ENCODE data around the gene MTF1. TPM values are rescaled to one million over a fixed set of nuclear protein-coding genes. Genes with fewer than 3 reads are reported as not detected.

Gene MTF1
- total RNA-seq, 6 donors from 2014 or later: 5.2 to 27.4 (median 8.7) TPM

GRCh38 chr1:37846647-37847339 is 12.6 kb downstream of the MTF1 start:
- H3K4me1 ChIP-seq: peaks cover 35 to 51% (median 42%) of the 10 kb centered on the region in 4 donors
- H3K4me3 ChIP-seq: no peak overlapping the region
- peaks cover 0 to 10% (median 1%) of the 10 kb centered on the region in 4 donors for H3K36me3 ChIP-seq
- no peaks in the 10 kb centered on the region for H3K27me3 ChIP-seq
- ATAC-seq (ENCODE audit: low FRiP score in 2 of 2): peak in 1 of 2 donors; percentile 24
- TF ChIP-seq EP300 (IDR thresholded peaks at IDR 0.05) (no peak), CTCF (IDR thresholded peaks at IDR 0.05) (no peak), POLR2A (IDR thresholded peaks at IDR 0.05) (no peak), POLR2AphosphoS5 (IDR thresholded peaks at IDR 0.05) (no peak)
- no peak for DNase-seq
- no peaks in the 10 kb centered on the region for H3K9me3 ChIP-seq
- H3K27ac ChIP-seq: peak overlapping the region in 1 of 4 donors; percentile 74
- 63 to 64% methylated on average over 4 of the region's 4 CpGs for WGBS, 2 donors

GRCh38 chr1:37845786-37846185 is 13.6 kb downstream of the MTF1 start:
- H3K27ac ChIP-seq: peak overlapping the region in 1 of 4 donors; percentile 74
- DNase-seq (no peak), ATAC-seq (ENCODE audit: low FRiP score in 2 of 2) (peak in 1 of 2 donors; percentile 12)
- no peaks in the 10 kb centered on the region for H3K27me3 ChIP-seq
- TF ChIP-seq POLR2AphosphoS5 (IDR thresholded peaks at IDR 0.05) (no peak), CTCF (IDR thresholded peaks at IDR 0.05) (no peak), EP300 (IDR thresholded peaks at IDR 0.05) (no peak), POLR2A (IDR thresholded peaks at IDR 0.05) (no peak)
- no peak overlapping the region for H3K4me3 ChIP-seq
- WGBS, 2 donors: 50 to 53% methylated on average over 3 of the region's 3 CpGs
- peaks cover 0 to 15% (median 3%) of the 10 kb centered on the region in 4 donors for H3K36me3 ChIP-seq
- peaks cover 25 to 41% (median 34%) of the 10 kb centered on the region in 4 donors for H3K4me1 ChIP-seq
- H3K9me3 ChIP-seq: no peaks in the 10 kb centered on the region

GRCh38 chr1:37845049-37845646 is 14.2 kb downstream of the MTF1 start:
- peaks cover 0 to 17% (median 5%) of the 10 kb centered on the region in 4 donors for H3K36me3 ChIP-seq
- 90 to 92% methylated on average over 5 of the region's 5 CpGs for WGBS, 2 donors
- H3K4me3 ChIP-seq: no peak overlapping the region
- H3K27me3 ChIP-seq: no peaks in the 10 kb centered on the region
- peaks cover 18 to 36% (median 29%) of the 10 kb centered on the region in 4 donors for H3K4me1 ChIP-seq
- DNase-seq: no peak
- no peaks in the 10 kb centered on the region for H3K9me3 ChIP-seq
- no peak for ATAC-seq (ENCODE audit: low FRiP score in 2 of 2)
- peak overlapping the region in 1 of 4 donors; percentile 74 for H3K27ac ChIP-seq
- no peak for TF ChIP-seq EP300 (IDR thresholded peaks at IDR 0.05)
- TF ChIP-seq CTCF (IDR thresholded peaks at IDR 0.05): no peak
- TF ChIP-seq POLR2A (IDR thresholded peaks at IDR 0.05): no peak
- no peak for TF ChIP-seq POLR2AphosphoS5 (IDR thresholded peaks at IDR 0.05)

- no peaks in the 10 kb centered on the region for H3K9me3 ChIP-seq
- TF ChIP-seq CTCF (IDR thresholded peaks at IDR 0.05): no peak
- TF ChIP-seq EP300 (IDR thresholded peaks at IDR 0.05): no peak
- no peak for TF ChIP-seq POLR2A (IDR thresholded peaks at IDR 0.05)
- no peak for TF ChIP-seq POLR2AphosphoS5 (IDR thresholded peaks at IDR 0.05)
- H3K4me1 ChIP-seq: peaks cover 18 to 32% (median 28%) of the 10 kb centered on the region in 4 donors
- no peak overlapping the region for H3K4me3 ChIP-seq
- ATAC-seq (ENCODE audit: low FRiP score in 2 of 2): no peak
- H3K27me3 ChIP-seq: no peaks in the 10 kb centered on the region
- DNase-seq: no peak
- H3K27ac ChIP-seq: no peak overlapping the region
- peaks cover 0 to 23% (median 10%) of the 10 kb centered on the region in 4 donors for H3K36me3 ChIP-seq
Observed at GRCh38 chr1:37844536-37844935, 14.9 kb downstream of the MTF1 start.
